Measurements from ENCODE around the gene ANKH.

The ANKH gene

GRCh38 chr5:14834062-14834461 is 37.5 kb downstream of the ANKH start:
- Histone ChIP-seq H3K4me1 (ENCODE audit: insufficient read depth, low read length) (no peaks in the 10 kb centered on the region), H3K9me3 (ENCODE audit: insufficient read depth, low read length, severe bottlenecking) (no peaks in the 10 kb centered on the region), H4K20me1 (ENCODE audit: insufficient read depth, low read length) (peaks cover 31% of the 10 kb centered on the region; the same call in 1 of the 2 replicates), H2AFZ (ENCODE audit: low read depth, low read length) (no peak overlapping the region), H3K27ac (ENCODE audit: low read length) (no peak overlapping the region), H3K4me2 (ENCODE audit: insufficient read depth, low read length) (no peak overlapping the region), H3K79me2 (ENCODE audit: insufficient read depth, low read length) (peaks cover 57% of the 10 kb centered on the region), H3K36me3 (ENCODE audit: insufficient read depth, low read length) (peaks cover 4% of the 10 kb centered on the region; the same call in 1 of the 2 replicates), H3K9ac (ENCODE audit: low read depth, low read length) (no peak overlapping the region), H3K4me3 (ENCODE audit: low read depth in 1 of 2, low read length in 2 of 2) (no peak overlapping the region), H3K27me3 (ENCODE audit: insufficient read depth, low read length, poor library complexity) (no peaks in the 10 kb centered on the region)
- no peak for DNase-seq
- ATAC-seq (ENCODE audit: insufficient read depth, low read depth) = no peak
- TF ChIP-seq, protein P1, sequence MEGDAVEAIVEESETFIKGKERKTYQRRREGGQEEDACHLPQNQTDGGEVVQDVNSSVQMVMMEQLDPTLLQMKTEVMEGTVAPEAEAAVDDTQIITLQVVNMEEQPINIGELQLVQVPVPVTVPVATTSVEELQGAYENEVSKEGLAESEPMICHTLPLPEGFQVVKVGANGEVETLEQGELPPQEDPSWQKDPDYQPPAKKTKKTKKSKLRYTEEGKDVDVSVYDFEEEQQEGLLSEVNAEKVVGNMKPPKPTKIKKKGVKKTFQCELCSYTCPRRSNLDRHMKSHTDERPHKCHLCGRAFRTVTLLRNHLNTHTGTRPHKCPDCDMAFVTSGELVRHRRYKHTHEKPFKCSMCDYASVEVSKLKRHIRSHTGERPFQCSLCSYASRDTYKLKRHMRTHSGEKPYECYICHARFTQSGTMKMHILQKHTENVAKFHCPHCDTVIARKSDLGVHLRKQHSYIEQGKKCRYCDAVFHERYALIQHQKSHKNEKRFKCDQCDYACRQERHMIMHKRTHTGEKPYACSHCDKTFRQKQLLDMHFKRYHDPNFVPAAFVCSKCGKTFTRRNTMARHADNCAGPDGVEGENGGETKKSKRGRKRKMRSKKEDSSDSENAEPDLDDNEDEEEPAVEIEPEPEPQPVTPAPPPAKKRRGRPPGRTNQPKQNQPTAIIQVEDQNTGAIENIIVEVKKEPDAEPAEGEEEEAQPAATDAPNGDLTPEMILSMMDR (IDR thresholded peaks at IDR 0.05; ENCODE audit: borderline replicate concordance, extremely low read depth, low read length, poor library complexity, severe bottlenecking) = no peak
- TF ChIP-seq EZH2 (IDR thresholded peaks at IDR 0.05; ENCODE audit: borderline replicate concordance, low read depth, low read length, severe bottlenecking) = no peak

GRCh38 chr5:14831006-14831338 is 40.6 kb downstream of the ANKH start:
- no peaks in the 10 kb centered on the region for H3K27me3 ChIP-seq (ENCODE audit: insufficient read depth, low read length, poor library complexity)
- 0 out of 2 replicates have a peak, but pooled peaks cover 10% of the 10 kb centered on the region for H3K36me3 ChIP-seq (ENCODE audit: insufficient read depth, low read length)
- H3K9ac ChIP-seq (ENCODE audit: low read depth, low read length) = no peak overlapping the region
- peaks cover 45% of the 10 kb centered on the region; the same call in 1 of the 2 replicates for H4K20me1 ChIP-seq (ENCODE audit: insufficient read depth, low read length)
- ATAC-seq (ENCODE audit: insufficient read depth, low read depth) = no peak
- H3K79me2 ChIP-seq (ENCODE audit: insufficient read depth, low read length) = peaks cover 64% of the 10 kb centered on the region
- H3K27ac ChIP-seq (ENCODE audit: low read length) = no peak overlapping the region
- H3K9me3 ChIP-seq (ENCODE audit: insufficient read depth, low read length, severe bottlenecking) = no peaks in the 10 kb centered on the region
- H2AFZ ChIP-seq (ENCODE audit: low read depth, low read length) = no peak overlapping the region
- H3K4me3 ChIP-seq (ENCODE audit: low read depth in 1 of 2, low read length in 2 of 2) = no peak overlapping the region
- peaks cover 3% of the 10 kb centered on the region; the same call in 1 of the 2 replicates for H3K4me1 ChIP-seq (ENCODE audit: insufficient read depth, low read length)
- DNase-seq = no peak
- no peak overlapping the region for H3K4me2 ChIP-seq (ENCODE audit: insufficient read depth, low read length)
- TF ChIP-seq, protein P1 (IDR thresholded peaks at IDR 0.05; ENCODE audit: borderline replicate concordance, extremely low read depth, low read length, poor library complexity, severe bottlenecking) = no peak
- TF ChIP-seq EZH2 (IDR thresholded peaks at IDR 0.05; ENCODE audit: borderline replicate concordance, low read depth, low read length, severe bottlenecking) = no peak

DNA sequence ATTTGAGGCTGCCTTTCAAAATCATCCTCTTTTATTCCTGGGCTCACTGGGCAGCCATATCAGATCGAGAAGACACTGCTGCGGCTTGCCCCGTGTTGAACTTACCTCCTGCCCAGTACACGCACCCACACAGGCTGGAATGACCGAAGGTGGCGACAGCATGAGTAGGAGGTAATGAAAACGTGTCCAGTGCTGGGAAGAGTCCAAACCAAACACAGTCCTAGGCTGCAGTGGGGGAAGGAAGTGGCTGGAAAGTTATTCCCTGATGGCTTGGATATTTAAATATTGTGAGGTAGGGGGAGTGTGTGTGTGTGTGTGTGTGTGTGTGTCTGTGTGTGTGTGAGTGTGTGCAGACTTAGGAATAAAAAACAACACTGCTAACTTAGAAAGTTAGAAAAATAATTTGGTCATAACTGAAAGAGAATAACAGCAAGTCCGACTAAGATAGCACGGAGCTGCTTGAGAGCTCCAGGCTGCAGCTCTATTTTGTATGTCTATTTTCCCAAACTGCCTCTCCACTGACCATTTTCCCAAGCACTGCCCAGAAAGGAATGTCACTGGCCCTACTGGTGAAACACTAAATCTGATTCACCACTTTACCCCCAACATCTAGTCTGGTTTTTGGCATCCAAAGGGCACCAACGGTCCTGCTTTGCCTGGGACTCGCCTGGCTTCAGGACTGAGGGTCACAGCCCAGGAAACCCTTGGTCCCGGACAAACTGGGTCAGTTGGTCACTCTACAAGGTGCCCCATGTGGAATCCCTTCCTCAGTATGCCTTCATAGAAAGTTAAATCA is 41.2 kb downstream of the ANKH start:
- no peak for DNase-seq
- Histone ChIP-seq H3K36me3 (ENCODE audit: insufficient read depth, low read length) (0 out of 2 replicates have a peak, but pooled peaks cover 10% of the 10 kb centered on the region), H4K20me1 (ENCODE audit: insufficient read depth, low read length) (peaks cover 45% of the 10 kb centered on the region; the same call in 1 of the 2 replicates), H3K4me1 (ENCODE audit: insufficient read depth, low read length) (peaks cover 3% of the 10 kb centered on the region; the same call in 1 of the 2 replicates), H3K4me3 (ENCODE audit: low read depth in 1 of 2, low read length in 2 of 2) (no peak overlapping the region), H3K79me2 (ENCODE audit: insufficient read depth, low read length) (peaks cover 62% of the 10 kb centered on the region), H3K4me2 (ENCODE audit: insufficient read depth, low read length) (no peak overlapping the region), H2AFZ (ENCODE audit: low read depth, low read length) (no peak overlapping the region), H3K27me3 (ENCODE audit: insufficient read depth, low read length, poor library complexity) (no peaks in the 10 kb centered on the region), H3K9ac (ENCODE audit: low read depth, low read length) (no peak overlapping the region), H3K9me3 (ENCODE audit: insufficient read depth, low read length, severe bottlenecking) (no peaks in the 10 kb centered on the region), H3K27ac (ENCODE audit: low read length) (no peak overlapping the region)
- ATAC-seq (ENCODE audit: insufficient read depth, low read depth) = no peak
- TF ChIP-seq, protein P1 (IDR thresholded peaks at IDR 0.05; ENCODE audit: borderline replicate concordance, extremely low read depth, low read length, poor library complexity, severe bottlenecking) = no peak

All from DND-41 (cell line).